Mucosa of descending colon (tissue), 3 donors: Measurements from ENCODE around the gene FAM120AOS. TPM values are rescaled to one million over a fixed set of nuclear protein-coding genes. Genes with fewer than 3 reads are reported as not detected.
A peak's percentile ranks its signal among the peaks of the same experiment; 100 is the strongest.

Experiments used
- ATAC-seq: fragments of 200-7000 bp; cut with Tn5 transposase; one replicate; pipeline ENCODE4 v1.9.1; 2020; ENCODE audit warnings: mild to moderate bottlenecking, moderate library complexity
- DNase-seq, 3 donors: peaks; one replicate each; pipeline ENCODE4 v3.0.0-alpha.2; 2020
- H3K36me3 ChIP-seq: fragments of 200-600 bp; one replicate; pipeline ENCODE4 v1.8.0; 2021; ENCODE audit warnings: low read depth, mild to moderate bottlenecking
- H3K4me1 ChIP-seq: fragments of 200-600 bp; one replicate; pipeline ENCODE4 v1.8.0; 2021; ENCODE audit warnings: low read depth, mild to moderate bottlenecking
- H3K4me3 ChIP-seq: fragments of 200-600 bp; one replicate; pipeline ENCODE4 v1.8.0; 2021; ENCODE audit warnings: mild to moderate bottlenecking
- H3K9me3 ChIP-seq: fragments of 200-600 bp; one replicate; pipeline ENCODE4 v1.8.0; 2021; ENCODE audit warnings: mild to moderate bottlenecking
- CTCF ChIP-seq: fragments of 200-600 bp; IDR thresholded peaks from one replicate; pipeline ENCODE4 v1.8.0; 2022; ENCODE audit warnings: antibody characterized with exemption, mild to moderate bottlenecking
- intact Hi-C, 2 donors: fragments of 100-400 bp; cut with DNase I in 1 of 2; cut with micrococcal nuclease in 1 of 2; formaldehyde crosslinking; loops; one replicate each; pipeline versions ENCODE4 v1.11.0 to v1.11.1; 2022; cut with DNase I, micrococcal nuclease
- total RNA-seq, 3 donors: library from RNA; stranded (reverse); fragmentation: NEBNext Ultra II Directional in 2 of 3; extraction: Animal tissue kit (Norgen Biotek cat#: 25700) in 2 of 3; gene quantifications; one replicate each; pipeline versions ENCODE4 v1.2.1 to v1.2.4, GENCODE V29; 2021 to 2023
- donor health status: DM: no; HTN: no; CAD: no; lungs with moderate emphysema.
- donor health status: DM: no; HTN: no; CAD: no.
- donor health status: DM: no; HTN: yes; CAD: no.

Gene FAM120AOS
- total RNA-seq, 3 donors from 2014 or later = 72.0 to 88.4 (median 73.3) TPM

DNA sequence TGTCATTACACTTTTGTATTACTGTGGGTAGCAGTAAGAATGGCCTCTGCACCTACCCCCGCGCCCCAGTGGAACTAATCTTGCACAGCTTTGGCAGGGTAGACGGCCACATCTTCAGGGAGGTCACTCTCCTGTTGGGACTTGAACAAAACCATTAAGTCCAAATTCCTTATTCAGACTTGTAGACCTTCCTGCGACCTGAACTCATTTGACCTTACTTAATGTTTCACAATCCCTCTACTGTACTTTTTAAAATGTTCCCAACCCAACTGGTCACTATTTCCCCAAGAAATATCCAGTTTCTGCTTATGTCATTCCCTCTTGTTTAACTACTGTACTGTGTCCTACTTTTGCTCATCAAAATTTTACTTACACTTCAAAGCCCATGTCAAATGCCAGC is 5.3 kb upstream of the FAM120AOS start:
- intact Hi-C loops = no loop called here
- ATAC-seq (no peak), DNase-seq (no peak)
- Histone ChIP-seq H3K4me1 (peaks cover 73% of the 10 kb centered on the region), H3K36me3 (no peaks in the 10 kb centered on the region), H3K9me3 (no peaks in the 10 kb centered on the region), H3K4me3 (no peak overlapping the region)
- TF ChIP-seq CTCF = no peak

DNA sequence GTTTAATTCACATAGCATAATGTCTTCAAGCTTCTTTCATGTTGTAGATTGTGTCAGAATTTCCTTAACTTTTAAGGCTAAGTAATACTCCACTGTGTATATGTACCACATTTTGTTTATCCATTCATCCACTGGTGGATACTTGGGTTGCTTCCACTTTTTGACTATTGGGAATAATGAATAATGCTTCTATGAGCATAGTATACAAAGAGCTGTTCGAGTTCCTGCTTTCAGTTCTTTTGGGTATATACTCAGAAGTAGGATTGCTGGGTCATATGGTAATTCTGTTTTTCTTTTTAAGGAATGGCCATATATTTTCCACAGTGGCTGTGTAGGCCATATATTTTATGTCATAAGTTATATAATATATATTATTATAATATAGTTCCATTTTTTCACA is 3.6 kb upstream of the FAM120AOS start:
- DNase-seq = no peak
- TF ChIP-seq CTCF = no peak
- H3K4me3 ChIP-seq = no peak overlapping the region
- H3K4me1 ChIP-seq = peaks cover 66% of the 10 kb centered on the region
- H3K36me3 ChIP-seq = no peaks in the 10 kb centered on the region
- ATAC-seq = no peak
- H3K9me3 ChIP-seq = no peaks in the 10 kb centered on the region
- intact Hi-C loops = no loop called here

GRCh38 chr9:93456504-93456903 is 3.1 kb upstream of the FAM120AOS start:
- Histone ChIP-seq H3K4me3 (no peak overlapping the region), H3K9me3 (no peaks in the 10 kb centered on the region), H3K4me1 (peaks cover 62% of the 10 kb centered on the region), H3K36me3 (no peaks in the 10 kb centered on the region)
- intact Hi-C loops = no loop called here
- ATAC-seq (peak; percentile 60), DNase-seq (peak in 1 of 3 donors; percentile 47)
- no peak for TF ChIP-seq CTCF

DNA sequence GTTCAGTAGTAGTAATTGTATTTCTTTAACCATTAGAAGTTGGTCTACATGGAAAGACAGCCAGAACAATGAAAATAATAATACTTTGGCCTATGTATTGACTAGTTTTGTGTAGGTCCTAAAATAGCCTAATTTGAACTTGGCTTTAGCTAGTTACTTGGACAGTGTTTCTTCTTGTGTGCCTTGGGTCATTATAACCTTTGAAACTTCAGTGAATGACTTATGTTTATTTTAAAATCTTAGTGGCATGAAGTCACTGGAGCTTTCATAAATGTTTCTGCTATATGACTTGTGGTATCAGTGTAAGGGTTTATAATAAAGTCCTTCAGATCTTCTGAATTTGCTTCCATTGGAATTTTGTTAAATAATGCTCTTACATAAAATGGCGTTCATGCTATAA is 2.6 kb upstream of the FAM120AOS start:
- no peak for TF ChIP-seq CTCF
- Histone ChIP-seq H3K9me3 (no peaks in the 10 kb centered on the region), H3K4me3 (no peak overlapping the region), H3K36me3 (no peaks in the 10 kb centered on the region), H3K4me1 (peaks cover 58% of the 10 kb centered on the region)
- intact Hi-C loops = no loop called here
- ATAC-seq (no peak), DNase-seq (no peak)

- ATAC-seq (peak; percentile 7), DNase-seq (peak in 2 of 3 donors; percentile 43 to 61)
- H3K4me3 ChIP-seq = peak overlapping the region; percentile 78
- intact Hi-C loops = no loop called here
- H3K9me3 ChIP-seq = no peaks in the 10 kb centered on the region
- H3K4me1 ChIP-seq = peaks cover 42% of the 10 kb centered on the region
- no peak for TF ChIP-seq CTCF
- H3K36me3 ChIP-seq = no peaks in the 10 kb centered on the region
Measured at GRCh38 chr9:93452710-93453046, 703 bp downstream of the FAM120AOS start.
